Measurements from ENCODE around the gene RNF4.
"Not testable (repeated sequence)": the region's sequence is repeated elsewhere in the genome, so short reads cannot be mapped to it uniquely, and the experiment has no call there.

RNF4 gene

GRCh38 chr4:2426069-2426397, 42.9 kb upstream of the RNF4 start:
- TF ChIP-seq CTCF (conservative IDR thresholded peaks at IDR 0.05): no peak
- no peak overlapping the region for H3K27ac ChIP-seq

- no peak for TF ChIP-seq CTCF (conservative IDR thresholded peaks at IDR 0.05)
- H3K27ac ChIP-seq: no peak overlapping the region
These were observed 42.1 kb upstream of the RNF4 start for GRCh38 chr4:2426711-2427275.

GRCh38 chr4:2427383-2428334, 41.2 kb upstream of the RNF4 start:
- TF ChIP-seq CTCF (conservative IDR thresholded peaks at IDR 0.05): no peak
- H3K27ac ChIP-seq: no peak overlapping the region

GRCh38 chr4:2428496-2429213, 40.3 kb upstream of the RNF4 start:
- no peak for TF ChIP-seq CTCF (conservative IDR thresholded peaks at IDR 0.05)

GRCh38 chr4:2429945-2430757, 38.8 kb upstream of the RNF4 start:
- not testable (repeated sequence) for H3K27ac ChIP-seq

More at GRCh38 chr4:2428496-2429213, 40.3 kb upstream of the RNF4 start:
- no peak overlapping the region for H3K27ac ChIP-seq

GRCh38 chr4:2432004-2432403, 36.9 kb upstream of the RNF4 start:
- H3K27ac ChIP-seq: no peak overlapping the region

More at GRCh38 chr4:2432004-2432403, 36.9 kb upstream of the RNF4 start:
- TF ChIP-seq CTCF (conservative IDR thresholded peaks at IDR 0.05): no peak

Data from VCaP (cell line).